HG02798 (cell line): Measurements from ENCODE around the gene EZH2.
A peak's percentile ranks its signal among the peaks of the same experiment; 100 is the strongest.

Experiments used
- ATAC-seq: cut with Tn5 transposase; IDR thresholded peaks from one replicate; pipeline ENCODE4 v1.9.1; 2021; ENCODE audit warnings: mild to moderate bottlenecking; ENCODE audit not compliant: unreplicated experiment, poor library complexity

EZH2 gene

GRCh38 chr7:148862481-148862880, 21.6 kb downstream of the EZH2 start:
- no peak for ATAC-seq

GRCh38 chr7:148858489-148858888, 25.6 kb downstream of the EZH2 start:
- ATAC-seq = no peak

GRCh38 chr7:148856891-148857290, 27.2 kb downstream of the EZH2 start:
- no peak for ATAC-seq

- ATAC-seq = peak; percentile 18
Measured at GRCh38 chr7:148856578-148856881, 27.6 kb downstream of the EZH2 start.

GRCh38 chr7:148854983-148855382, 29.1 kb downstream of the EZH2 start:
- ATAC-seq = no peak

- ATAC-seq = no peak
Measured at GRCh38 chr7:148852272-148852671, 31.8 kb downstream of the EZH2 start.

- ATAC-seq = no peak
Measured at GRCh38 chr7:148850564-148850963, 33.5 kb downstream of the EZH2 start.

- ATAC-seq = no peak
Measured at GRCh38 chr7:148849393-148850098, 34.5 kb downstream of the EZH2 start.

GRCh38 chr7:148847815-148848734, 36.0 kb downstream of the EZH2 start:
- no peak for ATAC-seq

GRCh38 chr7:148838905-148839304, 45.2 kb downstream of the EZH2 start:
- no peak for ATAC-seq

GRCh38 chr7:148835854-148836253, 48.2 kb downstream of the EZH2 start:
- no peak for ATAC-seq

GRCh38 chr7:148834605-148835004, 49.5 kb downstream of the EZH2 start:
- ATAC-seq = no peak

GRCh38 chr7:148831782-148832181, 52.3 kb downstream of the EZH2 start:
- no peak for ATAC-seq

- no peak for ATAC-seq
Measured at GRCh38 chr7:148830897-148831692, 53.0 kb downstream of the EZH2 start.

- no peak for ATAC-seq
Measured at GRCh38 chr7:148828965-148829364, 55.1 kb downstream of the EZH2 start.

GRCh38 chr7:148825338-148825737, 58.8 kb downstream of the EZH2 start:
- no peak for ATAC-seq

- no peak for ATAC-seq
Measured at GRCh38 chr7:148824864-148825263, 59.2 kb downstream of the EZH2 start.

- no peak for ATAC-seq
Measured at GRCh38 chr7:148821422-148821821, 62.7 kb downstream of the EZH2 start.

- ATAC-seq = no peak
Measured at GRCh38 chr7:148819697-148820360, 64.3 kb downstream of the EZH2 start.

- no peak for ATAC-seq
Measured at GRCh38 chr7:148815612-148816011, 68.5 kb downstream of the EZH2 start.
